Activated CD8-positive, alpha-beta memory T cell treated with anti-CD3 and anti-CD28 coated beads for 36 hours (primary cell): ENCODE measurements around the gene TEKTIP1. TPM values are rescaled to one million over a fixed set of nuclear protein-coding genes. Genes with fewer than 3 reads are reported as not detected.

Source experiments
- CTCF ChIA-PET: fragments of 350-600 bp; sonication (Branson Sonifier 250); formaldehyde crosslinking; loops from one replicate; lab custom pipeline; 2021; ENCODE audit warnings: antibody characterized with exemption; lab: Charles Lee
- POLR2A ChIA-PET: fragments of 350-600 bp; sonication (Branson Sonifier 250); formaldehyde crosslinking; loops from one replicate; lab custom pipeline; 2021; ENCODE audit warnings: antibody characterized with exemption; lab: Charles Lee
- total RNA-seq, 2 experiments: library from RNA; stranded (reverse); gene quantifications; one replicate each; pipeline ENCODE4 v1.2.3, GENCODE V29; 2021

The TEKTIP1 gene
- total RNA-seq, 2 experiments from 2014 or later = 0.67 to 0.78 TPM

- CTCF ChIA-PET = interaction anchor here (1.0 kb wide), 1 partner anchor 13 kb away, joined by 4 read pairs; no protein-coding TSS in a partner anchor
- POLR2A ChIA-PET = no interaction called here
Observed at GRCh38 chr19:3533563-3534216, 5.3 kb upstream of the TEKTIP1 start.

- CTCF ChIA-PET = interaction anchor here (0.5 kb wide), 1 partner anchor 441 kb away, joined by 3 read pairs; no protein-coding TSS in a partner anchor
- POLR2A ChIA-PET = no interaction called here
Observed at GRCh38 chr19:3534375-3535234, 4.4 kb upstream of the TEKTIP1 start.

- ChIA-PET POLR2A (no interaction called here), CTCF (no interaction called here)
Observed at GRCh38 chr19:3535235-3535535, 3.8 kb upstream of the TEKTIP1 start.

- POLR2A ChIA-PET = no interaction called here
- CTCF ChIA-PET = interaction anchor here (1.5 kb wide), 1 partner anchor 10 kb away, joined by 7 read pairs; no protein-coding TSS in a partner anchor
Observed at GRCh38 chr19:3535563-3535965, 3.4 kb upstream of the TEKTIP1 start.

GRCh38 chr19:3535981-3536380, 3.0 kb upstream of the TEKTIP1 start:
- ChIA-PET CTCF (interaction anchor here (1.5 kb wide), 1 partner anchor 9 kb away, joined by 7 read pairs; no protein-coding TSS in a partner anchor), POLR2A (no interaction called here)

GRCh38 chr19:3536429-3537100, 2.4 kb upstream of the TEKTIP1 start:
- ChIA-PET CTCF (interaction anchor here (1.5 kb wide), 1 partner anchor 9 kb away, joined by 7 read pairs; no protein-coding TSS in a partner anchor), POLR2A (no interaction called here)

GRCh38 chr19:3537101-3537437, 1.9 kb upstream of the TEKTIP1 start:
- ChIA-PET CTCF (interaction anchor here (1.5 kb wide), 1 partner anchor 8 kb away, joined by 7 read pairs; no protein-coding TSS in a partner anchor), POLR2A (no interaction called here)

- ChIA-PET CTCF (no interaction called here), POLR2A (interaction anchor here (0.6 kb wide), 1 partner anchor 38 kb away, joined by 3 read pairs; no protein-coding TSS in a partner anchor)
Observed at GRCh38 chr19:3537438-3538240, 1.3 kb upstream of the TEKTIP1 start.

- ChIA-PET POLR2A (interaction anchor here (1.1 kb wide), 1 partner anchor 12 kb away, joined by 3 read pairs; no protein-coding TSS in a partner anchor), CTCF (interaction anchor here (1.2 kb wide), 1 partner anchor 15 kb away, joined by 8 read pairs; no protein-coding TSS in a partner anchor)
Observed at GRCh38 chr19:3538258-3538929, 580 bp upstream of the TEKTIP1 start.

- CTCF ChIA-PET = interaction anchor here (0.8 kb wide), 1 partner anchor 65 kb away, joined by 3 read pairs; no protein-coding TSS in a partner anchor
- POLR2A ChIA-PET = interaction anchor here (1.1 kb wide), 1 partner anchor 11 kb away, joined by 3 read pairs; no protein-coding TSS in a partner anchor
Observed at GRCh38 chr19:3539756-3540118, 763 bp downstream of the TEKTIP1 start.

GRCh38 chr19:3543150-3544057, 4.4 kb downstream of the TEKTIP1 start:
- POLR2A ChIA-PET = no interaction called here
- CTCF ChIA-PET = interaction anchor here (0.5 to 1.5 kb wide), 3 partner anchors 10 to 23 kb away, joined by 3 to 6 read pairs (median 4); no protein-coding TSS in a partner anchor

- ChIA-PET POLR2A (no interaction called here), CTCF (interaction anchor here (0.5 to 1.5 kb wide), 4 partner anchors 10 to 47 kb away, joined by 3 to 6 read pairs (median 4); no protein-coding TSS in a partner anchor)
Observed at GRCh38 chr19:3544058-3544376, 5.0 kb downstream of the TEKTIP1 start.

- POLR2A ChIA-PET = interaction anchor here (0.6 kb wide), 1 partner anchor 18 kb away, joined by 4 read pairs; no protein-coding TSS in a partner anchor
Observed at GRCh38 chr19:3544742-3545668, 6.0 kb downstream of the TEKTIP1 start.

GRCh38 chr19:3545669-3546034, 6.7 kb downstream of the TEKTIP1 start:
- POLR2A ChIA-PET = interaction anchor here (1.3 kb wide), 2 partner anchors 9 to 11 kb away, joined by 4 to 5 read pairs; no protein-coding TSS in a partner anchor

More at GRCh38 chr19:3544742-3545668, 6.0 kb downstream of the TEKTIP1 start:
- CTCF ChIA-PET = interaction anchor here (0.6 to 4.7 kb wide), 19 partner anchors 9 to 193 kb away, joined by 3 to 43 read pairs (median 4); partner anchors contain the start of gene MFSD12

GRCh38 chr19:3546119-3546518, 7.1 kb downstream of the TEKTIP1 start:
- CTCF ChIA-PET = interaction anchor here (0.5 to 4.7 kb wide), 10 partner anchors 10 to 541 kb away, joined by 3 to 43 read pairs (median 4); partner anchors contain the start of gene MFSD12

More at GRCh38 chr19:3545669-3546034, 6.7 kb downstream of the TEKTIP1 start:
- CTCF ChIA-PET = interaction anchor here (0.5 to 4.7 kb wide), 12 partner anchors 9 to 541 kb away, joined by 3 to 43 read pairs (median 4); partner anchors contain the start of gene MFSD12

More at GRCh38 chr19:3546119-3546518, 7.1 kb downstream of the TEKTIP1 start:
- POLR2A ChIA-PET = interaction anchor here (1.3 kb wide), 2 partner anchors 8 to 11 kb away, joined by 4 to 5 read pairs; no protein-coding TSS in a partner anchor
